ENCODE results near the gene MPPED1.

MPPED1 gene

GRCh38 chr22:43449831-43450225, 38.0 kb downstream of the MPPED1 start:
- CTCF ChIA-PET = no interaction called here
- H3K4me3 ChIP-seq (ENCODE audit: low read depth, low read length) = no peak overlapping the region
- TF ChIP-seq CTCF (IDR thresholded peaks at IDR 0.05; ENCODE audit: insufficient read depth, low read length, missing control alignments) = no peak

DNA sequence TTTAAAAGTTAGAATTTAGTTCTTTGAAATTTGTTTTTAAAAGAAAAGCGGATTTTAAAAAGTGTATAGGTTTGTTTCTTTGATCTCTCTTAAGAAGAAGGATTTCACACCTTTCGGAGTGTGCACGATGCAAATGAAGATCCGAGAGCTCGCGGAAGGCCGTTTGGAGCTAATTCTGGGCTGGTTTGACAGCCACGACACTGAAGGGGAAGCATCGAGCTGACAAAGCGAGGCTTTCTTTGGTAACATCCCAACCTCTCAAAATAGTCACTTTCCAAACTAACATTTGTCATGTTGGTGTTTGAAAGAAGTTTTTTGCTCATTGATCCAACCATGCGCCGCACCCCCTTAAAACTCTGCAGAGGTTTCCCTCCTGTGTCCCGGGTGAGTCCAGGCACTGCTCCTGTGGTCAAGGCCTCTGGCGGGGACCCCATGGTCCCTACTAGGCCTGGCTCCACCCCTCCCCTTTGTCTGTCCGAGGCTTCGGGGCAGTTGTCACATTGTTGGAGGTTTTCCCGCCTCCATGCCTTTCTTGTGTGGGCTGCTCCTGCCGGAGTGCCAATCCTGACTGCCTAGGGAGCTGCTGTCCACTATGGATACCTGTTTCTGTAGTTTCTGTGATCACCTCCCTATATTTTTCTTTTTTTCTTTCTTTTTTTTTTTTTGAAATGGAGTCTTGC, 39.7 kb downstream of the MPPED1 start:
- H3K4me3 ChIP-seq (ENCODE audit: low read depth, low read length) = no peak overlapping the region
- POLR2A ChIA-PET = no interaction called here
- no peak for TF ChIP-seq CTCF (IDR thresholded peaks at IDR 0.05; ENCODE audit: insufficient read depth, low read length, missing control alignments)
- no peak for DNase-seq (ENCODE audit: low read depth, low spot score)
- CTCF ChIA-PET = no interaction called here

More at GRCh38 chr22:43449831-43450225, 38.0 kb downstream of the MPPED1 start:
- POLR2A ChIA-PET = no interaction called here
- DNase-seq (ENCODE audit: low read depth, low spot score) = no peak

DNA sequence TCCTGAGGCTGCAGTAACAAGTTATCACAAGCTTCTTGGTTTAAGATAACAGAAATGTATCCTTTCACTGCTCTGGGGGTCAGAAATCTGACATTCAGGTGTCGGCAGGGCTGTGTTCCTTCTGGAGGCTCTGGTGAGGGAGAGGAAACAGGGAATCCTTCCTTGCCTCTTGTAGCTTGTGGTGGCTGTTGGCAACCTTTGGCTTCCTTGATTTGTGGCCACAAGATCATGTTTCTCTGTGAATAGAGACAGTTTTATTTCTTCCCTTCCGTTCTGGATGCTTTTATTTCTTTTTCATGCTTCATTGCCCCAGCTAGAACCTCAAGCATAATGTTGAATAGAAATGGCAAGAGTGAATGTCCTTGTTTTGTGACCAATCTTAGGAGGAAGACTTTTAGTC, 44.0 kb downstream of the MPPED1 start:
- H3K4me3 ChIP-seq (ENCODE audit: low read depth, low read length) = no peak overlapping the region
- DNase-seq (ENCODE audit: low read depth, low spot score) = no peak
- ChIA-PET POLR2A (no interaction called here), CTCF (interaction anchor here (0.8 kb wide), 1 partner anchor 341 kb away, joined by 3 read pairs; no protein-coding TSS in a partner anchor)
- TF ChIP-seq CTCF (IDR thresholded peaks at IDR 0.05; ENCODE audit: insufficient read depth, low read length, missing control alignments) = no peak

DNA sequence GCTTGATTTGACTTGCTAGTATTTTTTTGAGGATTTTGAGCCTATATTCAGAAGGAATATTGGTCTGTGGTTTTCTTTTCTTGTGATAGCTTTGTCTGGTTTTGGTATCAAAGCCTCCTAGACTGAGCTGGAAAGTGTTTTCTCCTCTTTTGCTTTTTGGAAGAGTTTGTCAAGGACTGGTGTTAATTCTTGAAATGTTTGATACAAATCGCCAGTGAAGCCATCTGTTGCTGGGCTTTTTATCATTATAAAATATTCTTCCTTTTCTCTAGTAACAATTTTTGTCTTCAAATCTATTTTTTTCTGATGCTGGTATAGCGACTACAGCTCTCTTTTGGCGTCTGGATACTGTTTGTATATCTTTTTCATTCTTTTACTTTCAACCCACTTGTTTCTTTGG, 45.2 kb downstream of the MPPED1 start:
- no peak overlapping the region for H3K4me3 ChIP-seq (ENCODE audit: low read depth, low read length)
- ChIA-PET CTCF (no interaction called here), POLR2A (no interaction called here)
- TF ChIP-seq CTCF (IDR thresholded peaks at IDR 0.05; ENCODE audit: insufficient read depth, low read length, missing control alignments) = no peak
- DNase-seq (ENCODE audit: low read depth, low spot score) = no peak

DNA sequence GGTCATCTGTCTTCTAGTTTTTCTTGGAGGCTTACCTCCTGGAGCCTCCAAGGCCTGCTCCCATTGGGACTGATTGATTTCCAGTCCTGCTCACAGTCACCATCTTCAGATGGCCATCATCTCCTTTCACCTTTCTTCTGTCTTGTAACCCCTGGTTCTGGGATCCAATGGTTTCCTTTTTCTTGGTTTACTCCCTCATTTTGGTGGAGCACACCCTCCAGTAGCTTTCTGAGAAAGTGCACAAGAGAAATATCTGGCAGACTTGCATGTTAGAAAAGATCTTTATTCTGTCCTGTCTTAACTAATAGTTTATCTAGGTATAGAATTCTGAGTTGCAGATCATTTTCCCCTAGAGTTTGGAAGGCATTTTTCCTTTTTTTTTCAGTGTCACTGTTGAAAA, 50.9 kb downstream of the MPPED1 start:
- ChIA-PET CTCF (no interaction called here), POLR2A (no interaction called here)
- DNase-seq (ENCODE audit: low read depth, low spot score) = no peak
- no peak for TF ChIP-seq CTCF (IDR thresholded peaks at IDR 0.05; ENCODE audit: insufficient read depth, low read length, missing control alignments)
- H3K4me3 ChIP-seq (ENCODE audit: low read depth, low read length) = no peak overlapping the region

DNA sequence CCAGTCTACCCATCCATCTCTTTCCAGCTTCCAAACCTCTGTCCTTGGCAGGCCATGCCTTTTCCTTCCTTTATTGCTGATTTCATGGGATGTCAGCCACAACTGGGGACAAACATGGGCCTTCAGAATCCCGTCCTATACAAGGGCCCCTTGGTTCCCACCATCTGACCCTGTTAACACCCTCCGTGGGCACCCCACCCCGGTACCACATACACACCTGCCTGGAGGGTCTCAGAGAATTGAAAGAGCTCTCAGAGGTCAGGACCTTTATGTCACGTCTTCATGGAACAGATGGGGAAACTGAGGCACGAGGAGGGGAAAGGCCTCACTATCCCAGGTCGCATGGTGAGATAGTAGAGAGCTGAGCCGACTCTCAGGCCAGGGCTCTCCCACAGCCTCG, 53.0 kb downstream of the MPPED1 start:
- POLR2A ChIA-PET = no interaction called here

More for the DNA sequence above, 53.0 kb downstream of the MPPED1 start:
- TF ChIP-seq CTCF (IDR thresholded peaks at IDR 0.05; ENCODE audit: insufficient read depth, low read length, missing control alignments) = no peak
- CTCF ChIA-PET = no interaction called here
- H3K4me3 ChIP-seq (ENCODE audit: low read depth, low read length) = no peak overlapping the region
- DNase-seq (ENCODE audit: low read depth, low spot score) = no peak
